Activated T-helper 2 cell treated with anti-CD3 and anti-CD28 coated beads, Interferon-gamma antibody, Interleukin-2, Interleukin-4, amounts not matched to agents 10 μg/mL and 5 μg/mL and 100 μg/mL, durations not matched to agents 14 hours and 24 hours and 36 hours (primary cell): ENCODE results near the gene CD247. TPM values are rescaled to one million over a fixed set of nuclear protein-coding genes. Genes with fewer than 3 reads are reported as not detected.
A peak's percentile ranks its signal among the peaks of the same experiment; 100 is the strongest.

Experiments used
- DNase-seq: peaks from one replicate; pipeline ENCODE4 v3.0.0; 2021; ENCODE audit warnings: low spot score
- H3K27ac Mint-ChIP-seq: one replicate; pipeline ENCODE4 v1.8.0; 2021; ENCODE audit warnings: mixed read lengths
- H3K27me3 Mint-ChIP-seq: one replicate; pipeline ENCODE4 v1.8.0; 2021; ENCODE audit warnings: low read depth, mixed read lengths
- H3K36me3 Mint-ChIP-seq: one replicate; pipeline ENCODE4 v1.8.0; 2021; ENCODE audit warnings: low read depth, mixed read lengths
- H3K4me1 Mint-ChIP-seq: one replicate; pipeline ENCODE4 v1.8.0; 2021; ENCODE audit warnings: low read depth, mixed read lengths
- H3K4me3 Mint-ChIP-seq: one replicate; pipeline ENCODE4 v1.8.0; 2021; ENCODE audit warnings: low read depth, mild to moderate bottlenecking, moderate library complexity, mixed read lengths
- H3K9me3 Mint-ChIP-seq: one replicate; pipeline ENCODE4 v1.8.0; 2021; ENCODE audit warnings: mixed read lengths
- intact Hi-C: fragments of 100-400 bp; cut with micrococcal nuclease; formaldehyde crosslinking; loops from one replicate; pipeline ENCODE4 v1.15.1; 2023
- total RNA-seq: library from RNA; stranded (reverse); gene quantifications from 2 replicates; pipeline ENCODE4 v1.2.3, GENCODE V29; 2022

CD247 gene
- total RNA-seq, 1 donor from 2014 or later: 193 TPM

- peak overlapping the region; percentile 30 for H3K27ac Mint-ChIP-seq
- H3K4me1 Mint-ChIP-seq: peaks cover 67% of the 10 kb centered on the region
- no peak for DNase-seq
- intact Hi-C loops: loop anchor here (1.0 to 5.0 kb wide), 3 partner anchors 41 to 376 kb away; no protein-coding TSS in a partner anchor
- no peaks in the 10 kb centered on the region for H3K9me3 Mint-ChIP-seq
- no peak overlapping the region for H3K4me3 Mint-ChIP-seq
- no peaks in the 10 kb centered on the region for H3K27me3 Mint-ChIP-seq
- peaks cover 80% of the 10 kb centered on the region for H3K36me3 Mint-ChIP-seq
These were observed 75.3 kb downstream of the CD247 start for GRCh38 chr1:167442854-167443565.

- Mint-ChIP-seq H3K9me3 (no peaks in the 10 kb centered on the region), H3K36me3 (peaks cover 78% of the 10 kb centered on the region), H3K4me1 (peaks cover 65% of the 10 kb centered on the region), H3K27ac (peak overlapping the region; percentile 30), H3K4me3 (no peak overlapping the region), H3K27me3 (no peaks in the 10 kb centered on the region)
- intact Hi-C loops: loop anchor here (1.0 to 5.0 kb wide), 3 partner anchors 40 to 375 kb away; no protein-coding TSS in a partner anchor
- DNase-seq: peak; percentile 79
These were observed 76.0 kb downstream of the CD247 start for GRCh38 chr1:167442142-167442848.

- no peak overlapping the region for H3K4me3 Mint-ChIP-seq
- no peak for DNase-seq
- H3K27me3 Mint-ChIP-seq: no peaks in the 10 kb centered on the region
- peaks cover 60% of the 10 kb centered on the region for H3K4me1 Mint-ChIP-seq
- H3K36me3 Mint-ChIP-seq: peaks cover 80% of the 10 kb centered on the region
- intact Hi-C loops: loop anchor here (5.0 kb wide), 2 partner anchors 39 to 374 kb away; no protein-coding TSS in a partner anchor
- no peaks in the 10 kb centered on the region for H3K9me3 Mint-ChIP-seq
- H3K27ac Mint-ChIP-seq: peak overlapping the region; percentile 30
These were observed 77.1 kb downstream of the CD247 start for GRCh38 chr1:167441222-167441621.

GRCh38 chr1:167440776-167441175 is 77.6 kb downstream of the CD247 start:
- Mint-ChIP-seq H3K9me3 (no peaks in the 10 kb centered on the region), H3K4me1 (peaks cover 58% of the 10 kb centered on the region), H3K4me3 (no peak overlapping the region), H3K27ac (no peak overlapping the region), H3K36me3 (peaks cover 80% of the 10 kb centered on the region), H3K27me3 (no peaks in the 10 kb centered on the region)
- no peak for DNase-seq
- intact Hi-C loops: loop anchor here (5.0 kb wide), 2 partner anchors 38 to 373 kb away; no protein-coding TSS in a partner anchor

- Mint-ChIP-seq H3K27me3 (no peaks in the 10 kb centered on the region), H3K9me3 (no peaks in the 10 kb centered on the region), H3K4me1 (peaks cover 56% of the 10 kb centered on the region), H3K4me3 (no peak overlapping the region), H3K36me3 (peaks cover 83% of the 10 kb centered on the region), H3K27ac (no peak overlapping the region)
- DNase-seq: no peak
- intact Hi-C loops: loop anchor here (5.0 kb wide), 2 partner anchors 38 to 373 kb away; no protein-coding TSS in a partner anchor
These were observed 78.0 kb downstream of the CD247 start for GRCh38 chr1:167440345-167440744.

- no peaks in the 10 kb centered on the region for H3K9me3 Mint-ChIP-seq
- H3K36me3 Mint-ChIP-seq: peaks cover 81% of the 10 kb centered on the region
- H3K4me1 Mint-ChIP-seq: peaks cover 55% of the 10 kb centered on the region
- no peak for DNase-seq
- no peak overlapping the region for H3K4me3 Mint-ChIP-seq
- no peaks in the 10 kb centered on the region for H3K27me3 Mint-ChIP-seq
- no peak overlapping the region for H3K27ac Mint-ChIP-seq
- intact Hi-C loops: no loop called here
These were observed 78.9 kb downstream of the CD247 start for GRCh38 chr1:167439301-167439988.

GRCh38 chr1:167438171-167439138 is 79.9 kb downstream of the CD247 start:
- Mint-ChIP-seq H3K9me3 (no peaks in the 10 kb centered on the region), H3K27ac (no peak overlapping the region), H3K36me3 (peaks cover 80% of the 10 kb centered on the region), H3K4me3 (no peak overlapping the region), H3K27me3 (no peaks in the 10 kb centered on the region), H3K4me1 (peaks cover 51% of the 10 kb centered on the region)
- intact Hi-C loops: no loop called here
- no peak for DNase-seq

GRCh38 chr1:167435484-167435883 is 82.8 kb downstream of the CD247 start:
- Mint-ChIP-seq H3K36me3 (peaks cover 81% of the 10 kb centered on the region), H3K27me3 (no peaks in the 10 kb centered on the region), H3K4me1 (peaks cover 37% of the 10 kb centered on the region), H3K4me3 (no peak overlapping the region), H3K27ac (peak overlapping the region; percentile 24), H3K9me3 (no peaks in the 10 kb centered on the region)
- no peak for DNase-seq
- intact Hi-C loops: no loop called here

- H3K27me3 Mint-ChIP-seq: no peaks in the 10 kb centered on the region
- intact Hi-C loops: no loop called here
- no peak overlapping the region for H3K27ac Mint-ChIP-seq
- H3K4me3 Mint-ChIP-seq: no peak overlapping the region
- H3K36me3 Mint-ChIP-seq: peaks cover 77% of the 10 kb centered on the region
- H3K9me3 Mint-ChIP-seq: no peaks in the 10 kb centered on the region
- peaks cover 30% of the 10 kb centered on the region for H3K4me1 Mint-ChIP-seq
- DNase-seq: no peak
These were observed 84.0 kb downstream of the CD247 start for GRCh38 chr1:167434306-167434705.

GRCh38 chr1:167433884-167434283 is 84.4 kb downstream of the CD247 start:
- Mint-ChIP-seq H3K4me3 (no peak overlapping the region), H3K27ac (no peak overlapping the region), H3K27me3 (no peaks in the 10 kb centered on the region), H3K36me3 (peaks cover 75% of the 10 kb centered on the region), H3K9me3 (no peaks in the 10 kb centered on the region), H3K4me1 (peaks cover 27% of the 10 kb centered on the region)
- intact Hi-C loops: no loop called here
- no peak for DNase-seq

- intact Hi-C loops: no loop called here
- peaks cover 67% of the 10 kb centered on the region for H3K36me3 Mint-ChIP-seq
- H3K27ac Mint-ChIP-seq: no peak overlapping the region
- H3K27me3 Mint-ChIP-seq: no peaks in the 10 kb centered on the region
- no peaks in the 10 kb centered on the region for H3K9me3 Mint-ChIP-seq
- H3K4me1 Mint-ChIP-seq: peaks cover 17% of the 10 kb centered on the region
- no peak for DNase-seq
- no peak overlapping the region for H3K4me3 Mint-ChIP-seq
These were observed 85.5 kb downstream of the CD247 start for GRCh38 chr1:167432780-167433179.
